GM21576 (cell line): ENCODE data around the gene MAPK7.

ENCODE experiments used
- ATAC-seq: cut with Tn5 transposase; IDR thresholded peaks from one replicate; pipeline ENCODE4 v1.9.1; 2021; ENCODE audit warnings: mild to moderate bottlenecking, moderate library complexity; ENCODE audit not compliant: unreplicated experiment

The MAPK7 gene

DNA sequence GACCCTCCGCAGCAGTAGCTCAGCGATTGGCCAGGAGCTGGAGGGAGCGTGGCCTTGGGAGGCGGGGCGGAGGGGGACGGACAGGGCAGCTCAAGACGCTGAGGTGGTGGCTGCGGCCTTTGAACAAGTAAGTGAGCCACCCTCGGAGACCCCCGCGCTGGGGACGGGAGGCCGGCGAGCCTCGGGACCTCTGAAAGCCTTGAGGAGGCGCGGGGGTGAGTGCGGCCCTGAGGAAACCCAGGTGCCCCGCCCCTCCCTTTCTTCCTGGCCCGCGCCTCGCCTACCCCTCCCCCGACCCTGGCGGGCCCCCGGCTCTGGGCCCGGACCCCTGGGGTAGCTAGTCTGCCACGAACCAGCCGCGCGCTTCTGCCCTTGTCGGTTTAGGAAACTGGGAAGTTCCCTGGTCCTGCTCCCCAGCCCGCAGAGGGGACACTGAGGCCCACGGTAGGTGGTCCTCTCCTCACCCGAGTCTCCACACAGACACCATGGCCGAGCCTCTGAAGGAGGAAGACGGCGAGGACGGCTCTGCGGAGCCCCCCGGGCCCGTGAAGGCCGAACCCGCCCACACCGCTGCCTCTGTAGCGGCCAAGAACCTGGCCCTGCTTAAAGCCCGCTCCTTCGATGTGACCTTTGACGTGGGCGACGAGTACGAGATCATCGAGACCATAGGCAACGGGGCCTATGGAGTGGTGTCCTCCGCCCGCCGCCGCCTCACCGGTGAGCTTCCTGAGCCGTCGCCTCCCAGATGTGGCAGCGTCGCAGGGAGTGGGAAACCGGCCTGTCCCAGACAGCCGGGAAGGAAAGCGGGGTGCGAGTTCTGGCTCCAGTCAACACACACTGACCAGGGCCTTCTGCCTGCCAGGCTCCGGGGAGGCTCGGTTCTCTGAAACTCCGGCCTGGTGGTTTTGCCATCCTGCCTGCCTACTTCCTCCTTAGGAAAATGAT lies at the start of gene MAPK7:
MAPK7 (plus strand) TSS at position 83 of the 945 bp plus-strand sequence; CDS start at position 486, 403 bp downstream.
- ATAC-seq: peak; percentile 5

DNA sequence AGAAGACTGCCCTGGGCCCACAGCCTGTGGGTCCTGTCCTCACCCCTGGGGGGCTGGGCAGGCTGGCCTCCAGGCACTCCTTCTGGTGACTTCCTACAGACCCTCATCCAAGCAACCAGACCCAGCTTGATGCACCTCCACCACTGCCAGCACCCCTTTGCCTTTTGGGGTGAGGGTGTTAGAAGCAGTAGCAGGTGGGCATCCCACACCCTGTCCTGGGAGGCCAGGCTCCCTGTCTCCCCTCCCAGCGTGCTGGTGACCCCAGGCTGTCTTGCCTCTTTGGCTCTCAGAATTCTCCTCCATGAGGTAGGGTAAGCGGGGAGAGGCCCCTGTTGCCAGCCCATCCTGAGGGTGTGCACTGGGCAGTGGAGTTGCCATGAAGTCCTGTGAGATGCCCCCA lies 49.2 kb upstream of the MAPK7 start:
- no peak for ATAC-seq

GRCh38 chr17:19329839-19330238 lies 48.5 kb upstream of the MAPK7 start:
- ATAC-seq: no peak

DNA sequence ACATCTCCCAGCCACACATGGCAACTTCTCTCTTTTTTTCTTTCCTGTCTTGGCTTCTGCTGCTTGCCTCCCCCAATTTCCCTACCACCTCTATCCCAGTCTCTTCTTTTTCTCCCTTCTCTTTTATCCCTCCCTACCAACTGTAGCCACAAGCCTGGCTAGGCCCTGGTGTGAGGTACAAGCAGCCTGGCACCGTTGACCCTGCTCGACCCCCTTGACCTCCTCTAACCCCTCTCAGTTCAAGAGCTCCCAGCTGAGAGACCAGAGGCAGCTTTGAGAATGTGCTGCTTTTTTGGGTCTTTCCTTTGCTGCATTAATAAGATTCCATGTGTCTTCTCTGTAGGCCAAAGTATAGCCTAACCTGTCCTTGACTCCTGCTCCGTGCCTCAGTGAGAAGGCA lies 48.0 kb upstream of the MAPK7 start:
- ATAC-seq: no peak

GRCh38 chr17:19331134-19331533 lies 47.2 kb upstream of the MAPK7 start:
- ATAC-seq: no peak

- ATAC-seq: no peak
Observed at GRCh38 chr17:19331543-19332245, 46.6 kb upstream of the MAPK7 start.

GRCh38 chr17:19332371-19333131 lies 45.7 kb upstream of the MAPK7 start:
- ATAC-seq: no peak

DNA sequence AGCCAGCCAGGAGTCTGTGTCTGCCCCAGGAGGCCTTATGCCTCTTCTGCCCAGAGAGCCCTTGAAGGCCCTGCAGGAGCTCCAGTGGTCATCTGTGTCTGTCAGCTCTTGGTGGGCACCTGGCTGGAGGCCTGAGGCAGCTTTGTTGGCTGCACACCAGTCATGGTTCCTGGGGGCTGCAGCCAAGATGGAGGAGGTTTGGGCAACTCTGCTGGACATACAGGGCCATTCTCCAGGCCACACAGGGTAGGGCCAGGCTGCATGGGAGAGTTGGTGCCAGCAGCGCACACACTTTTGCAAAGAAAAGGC lies 45.2 kb upstream of the MAPK7 start:
- no peak for ATAC-seq

GRCh38 chr17:19333736-19334290 lies 44.5 kb upstream of the MAPK7 start:
- ATAC-seq: no peak

GRCh38 chr17:19334331-19334730 lies 44.0 kb upstream of the MAPK7 start:
- ATAC-seq: no peak

DNA sequence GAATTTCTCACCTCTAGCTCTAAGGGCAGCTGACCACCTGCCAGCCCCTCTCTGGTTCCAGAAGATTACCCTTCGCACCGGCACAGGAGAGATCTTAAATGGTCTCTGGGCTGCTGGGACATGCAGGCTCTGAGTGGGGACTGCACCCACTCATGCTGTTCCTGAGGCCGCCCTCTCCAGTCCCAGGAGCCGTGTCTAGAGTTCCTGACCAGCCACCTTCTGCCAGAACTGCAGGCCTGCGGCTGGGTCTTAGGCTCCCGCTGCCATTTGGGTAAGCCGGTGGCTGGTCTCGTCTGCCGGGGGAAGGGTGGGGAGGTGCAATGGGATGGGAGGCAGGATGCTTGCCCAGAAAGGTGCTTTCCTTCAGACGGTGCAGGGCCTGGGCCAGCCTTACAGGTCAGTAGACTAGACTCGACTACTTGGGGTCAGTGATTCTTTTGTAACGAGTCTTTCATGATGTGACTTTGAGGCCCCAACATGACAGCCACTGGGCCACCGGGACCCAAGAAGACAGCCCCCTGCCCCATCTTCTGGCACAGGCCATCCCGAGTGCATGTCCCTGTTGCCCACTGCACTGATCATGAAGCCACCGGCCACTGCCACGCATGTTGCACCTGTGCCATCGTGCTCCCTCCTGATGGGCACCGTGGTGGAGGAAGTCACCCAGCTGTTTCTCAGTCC lies 42.2 kb upstream of the MAPK7 start:
- ATAC-seq: no peak

GRCh38 chr17:19336938-19337711 lies 41.2 kb upstream of the MAPK7 start:
- no peak for ATAC-seq

GRCh38 chr17:19337712-19338023 lies 40.6 kb upstream of the MAPK7 start:
- no peak for ATAC-seq

DNA sequence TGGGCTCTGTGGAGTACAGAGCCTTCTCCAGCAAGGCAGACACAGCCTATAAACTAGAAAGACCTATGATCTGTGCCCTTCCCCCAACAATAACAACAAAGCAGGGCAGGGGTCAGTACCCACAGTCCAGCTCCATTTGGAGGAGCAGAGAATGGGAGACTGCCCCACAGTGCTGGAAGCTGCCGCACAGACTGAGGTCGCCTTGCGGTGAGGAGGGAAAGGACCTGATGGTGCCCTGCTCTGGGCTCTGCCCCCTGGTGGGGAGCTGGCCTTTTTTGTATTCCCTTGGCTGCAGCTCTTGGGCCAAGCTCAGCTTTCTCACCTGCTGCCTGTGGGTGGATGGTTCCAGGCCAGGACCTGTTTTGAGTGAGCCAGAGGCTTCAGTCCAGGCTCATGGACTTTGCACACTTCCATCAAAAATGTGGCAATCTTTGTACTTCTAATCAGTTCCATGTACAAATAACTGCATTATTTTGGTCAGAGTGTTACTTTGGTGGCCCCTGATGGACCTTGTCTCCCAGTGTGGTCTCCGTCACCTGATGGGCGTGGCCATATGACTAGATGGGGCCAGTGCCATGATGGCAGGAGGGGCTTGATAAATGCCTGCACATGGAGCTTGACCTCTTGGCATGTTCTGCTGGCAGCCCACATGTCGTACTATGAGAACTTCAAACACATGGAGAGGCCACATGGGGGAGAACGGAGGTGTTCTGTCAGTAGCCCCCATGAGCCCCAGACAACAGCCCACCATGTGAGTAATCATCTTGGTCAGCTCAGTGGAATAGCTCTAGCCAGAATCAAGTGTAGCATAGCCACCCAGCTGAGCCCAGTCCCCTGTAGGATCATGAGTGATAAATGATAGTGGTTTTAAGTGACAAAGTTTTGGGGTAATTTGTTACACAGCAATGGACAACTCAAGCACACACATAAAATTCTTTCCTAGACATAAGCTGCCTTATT lies 40.0 kb upstream of the MAPK7 start:
- no peak for ATAC-seq

- ATAC-seq: no peak
Observed at GRCh38 chr17:19339341-19339815, 38.9 kb upstream of the MAPK7 start.

DNA sequence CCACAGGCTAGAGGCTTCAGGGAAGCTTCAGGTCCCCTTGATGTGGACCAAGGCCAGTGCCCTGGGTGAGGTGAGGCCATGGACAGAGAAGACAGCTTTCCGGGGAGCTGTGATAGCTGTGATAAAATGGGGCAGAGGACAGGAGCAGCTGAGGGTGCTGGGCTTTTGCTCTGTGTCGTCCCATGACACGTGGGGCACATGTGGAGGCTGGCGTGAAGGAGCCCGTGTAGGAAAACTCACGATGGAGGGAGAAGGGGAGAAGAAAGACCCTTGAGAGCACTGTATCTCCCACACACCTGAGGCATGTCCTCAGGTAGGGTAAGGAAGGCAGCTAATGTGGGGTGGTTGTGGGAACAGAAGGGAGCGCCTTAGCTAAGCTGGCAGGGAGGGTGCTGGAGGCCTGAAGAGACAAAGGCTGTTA lies 37.1 kb upstream of the MAPK7 start:
- no peak for ATAC-seq

DNA sequence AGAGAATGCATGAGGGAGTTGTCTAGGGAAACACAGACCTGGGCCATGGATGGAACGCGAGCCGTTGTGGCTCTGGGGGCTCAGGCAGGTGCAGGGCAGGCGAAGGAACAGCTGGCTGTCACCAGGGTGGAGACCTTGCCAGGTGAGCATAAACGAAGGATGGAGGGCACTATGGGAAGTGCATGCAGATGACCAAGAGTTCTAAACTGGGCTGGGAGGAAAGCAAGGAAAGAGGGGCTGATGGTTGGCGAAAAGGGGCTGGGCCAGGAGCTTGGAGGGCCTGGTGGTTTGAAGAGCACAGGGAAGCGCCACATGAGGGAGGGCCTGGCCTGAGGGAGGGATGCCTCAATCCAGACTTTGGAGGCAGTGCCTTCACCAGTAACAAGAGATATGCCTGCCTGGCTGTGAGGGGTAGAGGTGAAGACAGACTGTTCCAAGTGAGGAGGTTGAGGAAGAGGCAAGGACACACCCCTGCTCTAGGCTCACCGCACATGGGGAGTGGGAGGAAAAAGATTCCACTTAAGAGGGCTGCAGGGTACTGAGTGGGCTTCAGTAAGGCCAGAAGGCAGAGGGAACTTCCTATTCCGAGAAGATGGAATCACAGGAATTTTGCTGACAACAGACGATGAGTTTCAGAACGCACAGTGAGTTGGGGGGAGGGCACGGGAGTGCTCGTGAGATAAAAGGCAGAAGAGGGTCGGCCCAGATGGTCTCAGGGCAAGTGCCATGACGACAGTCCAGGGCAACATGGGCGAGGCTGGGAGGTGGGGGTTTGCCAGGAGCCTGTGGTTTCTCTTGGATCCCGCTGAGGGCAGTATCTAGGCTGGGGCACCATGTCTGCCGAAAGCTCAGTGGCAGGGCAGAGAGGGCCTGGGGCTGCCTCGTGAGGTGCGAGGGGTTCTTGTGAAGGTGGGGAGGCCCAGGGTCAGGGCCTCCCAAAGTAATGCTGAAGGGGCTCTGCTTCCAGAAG lies 36.4 kb upstream of the MAPK7 start:
- no peak for ATAC-seq
